B cell (primary cell): Measurements from ENCODE around the gene NFILZ.

Experiments
- EZH2 ChIP-seq: IDR thresholded peaks from 2 replicates; pipeline ENCODE4 v1.6.1; 2012; ENCODE audit warnings: borderline replicate concordance, low read depth, mild to moderate bottlenecking, moderate library complexity, low read length; ENCODE audit not compliant: insufficient read depth, poor library complexity, severe bottlenecking
- TF ChIP-seq, protein P1 (sequence below): fragments of 200-600 bp; IDR thresholded peaks from one replicate; pipeline ENCODE4 v1.8.0; 2022; ENCODE audit warnings: antibody characterized with exemption, mild to moderate bottlenecking

- TF ChIP-seq, protein P1, sequence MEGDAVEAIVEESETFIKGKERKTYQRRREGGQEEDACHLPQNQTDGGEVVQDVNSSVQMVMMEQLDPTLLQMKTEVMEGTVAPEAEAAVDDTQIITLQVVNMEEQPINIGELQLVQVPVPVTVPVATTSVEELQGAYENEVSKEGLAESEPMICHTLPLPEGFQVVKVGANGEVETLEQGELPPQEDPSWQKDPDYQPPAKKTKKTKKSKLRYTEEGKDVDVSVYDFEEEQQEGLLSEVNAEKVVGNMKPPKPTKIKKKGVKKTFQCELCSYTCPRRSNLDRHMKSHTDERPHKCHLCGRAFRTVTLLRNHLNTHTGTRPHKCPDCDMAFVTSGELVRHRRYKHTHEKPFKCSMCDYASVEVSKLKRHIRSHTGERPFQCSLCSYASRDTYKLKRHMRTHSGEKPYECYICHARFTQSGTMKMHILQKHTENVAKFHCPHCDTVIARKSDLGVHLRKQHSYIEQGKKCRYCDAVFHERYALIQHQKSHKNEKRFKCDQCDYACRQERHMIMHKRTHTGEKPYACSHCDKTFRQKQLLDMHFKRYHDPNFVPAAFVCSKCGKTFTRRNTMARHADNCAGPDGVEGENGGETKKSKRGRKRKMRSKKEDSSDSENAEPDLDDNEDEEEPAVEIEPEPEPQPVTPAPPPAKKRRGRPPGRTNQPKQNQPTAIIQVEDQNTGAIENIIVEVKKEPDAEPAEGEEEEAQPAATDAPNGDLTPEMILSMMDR, result no peak
- no peak for TF ChIP-seq EZH2
These were observed 1.2 kb upstream of the NFILZ start for GRCh38 chr19:8629184-8629583.
